SJSA1 (cell line): ENCODE measurements around the gene PCDHGB6. TPM values are rescaled to one million over a fixed set of nuclear protein-coding genes. Genes with fewer than 3 reads are reported as not detected.

Experiments
- total RNA-seq: library from RNA; depleted of rRNA; stranded (reverse); fragments of >200 nt; shearing (Covaris generic); gene quantifications from 2 replicates; pipeline ENCODE4 v1.2.3, GENCODE V29; 2014; rRNA removed

The PCDHGB6 gene
- total RNA-seq, 1 experiment from 2014 or later, result 1.2 TPM

Other genes with a start within 250 kb of the PCDHGB6 start
- gene PCDHB7, start 235.4 kb upstream of the PCDHGB6 start, total RNA-seq, result 0.85 and 0.87 TPM in 2 replicates
- 0.75 and 1.8 TPM in 2 replicates for gene PCDHB8, start 230.2 kb upstream of the PCDHGB6 start, total RNA-seq
- gene PCDHB16, start 225.6 kb upstream of the PCDHGB6 start, total RNA-seq, result 11.9 and 16.3 TPM in 2 replicates
- gene PCDHB9, start 220.9 kb upstream of the PCDHGB6 start, total RNA-seq, result 2.7 and 3.8 TPM in 2 replicates
- gene PCDHB10, start 215.7 kb upstream of the PCDHGB6 start, total RNA-seq, result 3.3 and 4.7 TPM in 2 replicates
- gene PCDHB11, start 208.4 kb upstream of the PCDHGB6 start, total RNA-seq, result 0.34 TPM in 1 of 2 replicates, not detected in the other
- 1.8 and 6.2 TPM in 2 replicates for gene PCDHB12, start 199.3 kb upstream of the PCDHGB6 start, total RNA-seq
- 1.3 and 1.7 TPM in 2 replicates for gene PCDHB13, start 194.1 kb upstream of the PCDHGB6 start, total RNA-seq
- gene PCDHB14, start 184.7 kb upstream of the PCDHGB6 start, total RNA-seq, result 18.6 and 28.4 TPM in 2 replicates
- gene PCDHB15, start 162.6 kb upstream of the PCDHGB6 start, total RNA-seq, result 0.74 and 1.0 TPM in 2 replicates
- 0.11 and 0.75 TPM in 2 replicates for gene SLC25A2, start 104.0 kb upstream of the PCDHGB6 start, total RNA-seq
- 147 and 154 TPM in 2 replicates for gene TAF7, start 87.2 kb upstream of the PCDHGB6 start, total RNA-seq
- gene PCDHGA1, start 77.5 kb upstream of the PCDHGB6 start, total RNA-seq, result 2.2 and 3.1 TPM in 2 replicates
- gene PCDHGA2, start 69.3 kb upstream of the PCDHGB6 start, total RNA-seq, result 1.2 and 2.1 TPM in 2 replicates
- gene PCDHGA3, start 64.2 kb upstream of the PCDHGB6 start, total RNA-seq, result 0.26 TPM in 1 of 2 replicates, not detected in the other
- 0.79 TPM in 1 of 2 replicates, not detected in the other for gene PCDHGB1, start 57.9 kb upstream of the PCDHGB6 start, total RNA-seq
- gene PCDHGA4, start 53.0 kb upstream of the PCDHGB6 start, total RNA-seq, result 1.2 and 1.7 TPM in 2 replicates
- gene PCDHGB2, start 48.0 kb upstream of the PCDHGB6 start, total RNA-seq, result 3.8 TPM in 1 of 2 replicates, not detected in the other
- gene PCDHGA5, start 43.9 kb upstream of the PCDHGB6 start, total RNA-seq, result 0.76 and 1.8 TPM in 2 replicates
- gene PCDHGB3, start 37.8 kb upstream of the PCDHGB6 start, total RNA-seq, result 1.1 TPM in 1 of 2 replicates, not detected in the other
- gene PCDHGA6, start 34.1 kb upstream of the PCDHGB6 start, total RNA-seq, result 0.38 and 1.4 TPM in 2 replicates
- 0.82 and 0.91 TPM in 2 replicates for gene PCDHGA7, start 25.3 kb upstream of the PCDHGB6 start, total RNA-seq
- gene PCDHGB4, start 20.3 kb upstream of the PCDHGB6 start, total RNA-seq, result 0.09 and 0.18 TPM in 2 replicates
- 0.32 and 1.1 TPM in 2 replicates for gene PCDHGA8, start 15.4 kb upstream of the PCDHGB6 start, total RNA-seq
- 1.1 and 3.6 TPM in 2 replicates for gene PCDHGB5, start 10.1 kb upstream of the PCDHGB6 start, total RNA-seq
- gene PCDHGA9, start 5.2 kb upstream of the PCDHGB6 start, total RNA-seq, result 0.55 TPM in 1 of 2 replicates, not detected in the other
- 1.2 and 2.9 TPM in 2 replicates for gene PCDHGA10, start 5.0 kb downstream of the PCDHGB6 start, total RNA-seq
- gene PCDHGB7, start 9.7 kb downstream of the PCDHGB6 start, total RNA-seq, result 1.8 and 2.6 TPM in 2 replicates
- gene PCDHGA11, start 13.0 kb downstream of the PCDHGB6 start, total RNA-seq, result 0.22 and 0.32 TPM in 2 replicates
- 0.34 TPM in 1 of 2 replicates, not detected in the other for gene PCDHGA12, start 22.5 kb downstream of the PCDHGB6 start, total RNA-seq
- 45.5 and 57.8 TPM in 2 replicates for gene PCDHGC3, start 67.9 kb downstream of the PCDHGB6 start, total RNA-seq
- 0.22 and 0.39 TPM in 2 replicates for gene PCDHGC4, start 77.0 kb downstream of the PCDHGB6 start, total RNA-seq
- gene PCDHGC5, start 81.1 kb downstream of the PCDHGB6 start, total RNA-seq, result 0.21 TPM in 1 of 2 replicates, not detected in the other
- gene DIAPH1, start 211.0 kb downstream of the PCDHGB6 start, total RNA-seq, result 44.5 and 48.7 TPM in 2 replicates
- 85.9 and 93.9 TPM in 2 replicates for gene HDAC3, start 228.8 kb downstream of the PCDHGB6 start, total RNA-seq
- 5.8 and 10.1 TPM in 2 replicates for gene RELL2, start 229.0 kb downstream of the PCDHGB6 start, total RNA-seq
- 33.2 and 35.8 TPM in 2 replicates for gene FCHSD1, start 243.4 kb downstream of the PCDHGB6 start, total RNA-seq